HT1080 (cell line): Measurements from ENCODE around the gene DPP9. TPM values are rescaled to one million over a fixed set of nuclear protein-coding genes. Genes with fewer than 3 reads are reported as not detected.
A peak's percentile ranks its signal among the peaks of the same experiment; 100 is the strongest.
"Not testable (repeated sequence)": the region's sequence is repeated elsewhere in the genome, so short reads cannot be mapped to it uniquely, and the experiment has no call there.

ENCODE experiments used
- DNase-seq: peaks from one replicate; pipeline ENCODE4 v3.0.0-alpha.2; 2015; ENCODE audit warnings: low read depth
- total RNA-seq: library from RNA; depleted of rRNA; stranded (reverse); fragments of >200 nt; shearing (Covaris generic); gene quantifications from 2 replicates; pipeline ENCODE4 v1.2.3, GENCODE V29; 2014

The DPP9 gene
- total RNA-seq, 1 experiment from 2014 or later: 53.1 TPM

- no peak for DNase-seq
These were observed 19.3 kb upstream of the DPP9 start for GRCh38 chr19:4742723-4743646.

DNA sequence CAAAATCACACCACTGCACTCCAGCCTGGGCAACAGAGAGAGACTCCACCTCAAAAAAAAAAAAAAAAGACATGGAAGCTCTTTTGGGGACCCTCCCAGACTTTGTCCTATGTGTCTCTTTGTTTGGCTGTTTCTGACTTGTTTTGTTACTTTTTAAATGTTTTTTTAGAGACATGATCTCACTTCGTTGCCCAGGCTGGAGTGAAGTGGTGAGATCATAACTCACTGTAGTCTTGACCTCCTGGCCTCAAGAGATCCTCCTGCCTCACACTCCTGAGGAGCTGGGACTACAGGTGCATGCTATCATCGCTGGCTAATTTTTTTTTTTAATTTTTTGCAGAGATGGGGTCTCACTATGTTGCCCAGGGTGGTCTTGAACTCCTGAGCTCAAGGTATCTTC is 16.4 kb upstream of the DPP9 start:
- DNase-seq: no peak

DNA sequence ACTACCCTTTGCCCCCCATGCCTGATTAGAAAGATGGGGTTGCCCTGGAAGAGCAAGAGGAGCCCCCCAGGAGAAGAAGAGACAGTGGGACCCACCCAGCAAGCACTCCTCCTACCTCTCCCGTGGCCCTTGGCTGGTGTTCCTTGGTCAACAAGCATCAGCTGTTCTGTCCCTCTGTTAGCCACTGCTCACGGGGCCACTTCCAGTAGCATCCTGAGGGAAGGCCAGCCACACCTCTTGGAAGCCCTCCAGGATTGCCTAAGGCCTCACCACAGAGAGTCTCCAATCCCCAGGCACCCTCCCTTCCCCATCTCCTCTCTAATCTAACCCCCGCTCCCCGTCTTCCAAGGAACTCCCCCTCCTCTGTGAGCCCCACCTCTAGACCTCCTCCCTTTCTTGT is 15.1 kb upstream of the DPP9 start:
- no peak for DNase-seq

GRCh38 chr19:4737955-4738600 is 14.4 kb upstream of the DPP9 start:
- DNase-seq: no peak

DNA sequence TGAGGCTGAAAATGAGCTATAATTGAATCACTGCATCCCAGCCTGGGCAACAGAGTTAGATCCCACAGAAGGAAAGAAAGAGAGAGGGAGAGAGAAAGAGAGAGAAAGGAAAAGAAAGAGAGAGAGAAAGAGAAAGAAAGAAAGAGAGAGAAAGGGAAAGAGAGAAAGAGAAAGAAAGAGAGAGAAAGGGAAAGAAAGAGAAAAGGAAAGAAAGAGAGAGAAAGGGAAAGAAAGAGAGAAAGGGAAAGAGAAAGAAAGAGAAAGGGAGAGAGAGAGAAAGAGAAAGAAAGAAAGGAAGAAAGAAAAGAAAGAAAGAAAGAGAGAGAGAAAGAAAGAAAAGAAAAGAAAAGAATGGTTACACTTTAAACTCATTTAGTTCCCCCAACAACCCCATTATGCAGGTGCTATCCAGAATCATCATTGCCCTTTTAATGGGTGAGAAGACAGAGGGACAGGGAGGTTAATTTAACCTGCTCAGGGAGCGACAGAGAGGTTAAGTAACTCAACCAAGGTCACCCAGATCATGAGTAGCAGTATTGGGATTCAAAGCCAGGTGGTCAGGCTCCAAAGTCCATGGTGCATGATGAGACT is 10.2 kb upstream of the DPP9 start:
- no peak for DNase-seq

- peak; percentile 29 for DNase-seq
These were observed 9.1 kb upstream of the DPP9 start for GRCh38 chr19:4732680-4733114.

DNA sequence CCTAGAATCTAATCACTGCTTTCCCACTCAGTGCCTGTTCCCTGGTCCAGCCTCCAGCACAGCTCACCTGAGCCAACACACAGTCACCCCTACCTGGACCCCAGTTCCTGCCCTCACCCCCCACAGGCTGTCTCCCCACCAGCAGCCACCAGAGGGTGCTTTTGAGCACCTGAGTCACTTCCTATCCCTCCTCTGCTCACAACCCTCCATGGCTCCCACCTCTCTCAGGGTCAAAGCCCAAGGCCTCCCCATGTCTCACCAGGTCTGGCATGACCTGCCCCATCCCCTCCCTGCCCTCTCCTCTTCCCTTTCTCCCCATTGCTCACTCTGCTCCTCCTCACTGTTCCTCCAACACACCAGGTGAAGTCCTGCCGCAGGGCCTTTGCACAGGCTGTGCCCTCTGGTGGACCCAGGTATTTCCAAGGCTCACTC is 7.1 kb upstream of the DPP9 start:
- DNase-seq: no peak

DNA sequence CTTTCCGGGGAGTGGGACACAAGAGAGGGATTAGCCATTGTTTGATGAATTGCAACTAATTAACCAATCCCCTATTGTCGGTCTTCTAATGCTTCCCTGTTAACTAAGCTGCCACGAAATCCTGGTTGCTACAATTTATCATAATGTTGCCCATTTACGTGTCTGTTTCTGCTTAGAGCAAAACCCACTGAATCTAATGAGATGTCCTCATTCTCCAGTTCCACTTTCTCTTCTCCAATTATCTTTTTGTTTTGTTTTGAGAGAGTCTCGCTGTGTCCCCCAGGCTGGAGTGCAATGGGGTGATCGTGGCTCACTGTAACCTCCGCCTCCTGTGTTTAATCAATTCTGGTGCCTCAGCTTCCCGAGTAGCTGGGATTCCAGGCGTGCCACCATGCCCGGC is 5.2 kb upstream of the DPP9 start:
- DNase-seq: no peak

DNA sequence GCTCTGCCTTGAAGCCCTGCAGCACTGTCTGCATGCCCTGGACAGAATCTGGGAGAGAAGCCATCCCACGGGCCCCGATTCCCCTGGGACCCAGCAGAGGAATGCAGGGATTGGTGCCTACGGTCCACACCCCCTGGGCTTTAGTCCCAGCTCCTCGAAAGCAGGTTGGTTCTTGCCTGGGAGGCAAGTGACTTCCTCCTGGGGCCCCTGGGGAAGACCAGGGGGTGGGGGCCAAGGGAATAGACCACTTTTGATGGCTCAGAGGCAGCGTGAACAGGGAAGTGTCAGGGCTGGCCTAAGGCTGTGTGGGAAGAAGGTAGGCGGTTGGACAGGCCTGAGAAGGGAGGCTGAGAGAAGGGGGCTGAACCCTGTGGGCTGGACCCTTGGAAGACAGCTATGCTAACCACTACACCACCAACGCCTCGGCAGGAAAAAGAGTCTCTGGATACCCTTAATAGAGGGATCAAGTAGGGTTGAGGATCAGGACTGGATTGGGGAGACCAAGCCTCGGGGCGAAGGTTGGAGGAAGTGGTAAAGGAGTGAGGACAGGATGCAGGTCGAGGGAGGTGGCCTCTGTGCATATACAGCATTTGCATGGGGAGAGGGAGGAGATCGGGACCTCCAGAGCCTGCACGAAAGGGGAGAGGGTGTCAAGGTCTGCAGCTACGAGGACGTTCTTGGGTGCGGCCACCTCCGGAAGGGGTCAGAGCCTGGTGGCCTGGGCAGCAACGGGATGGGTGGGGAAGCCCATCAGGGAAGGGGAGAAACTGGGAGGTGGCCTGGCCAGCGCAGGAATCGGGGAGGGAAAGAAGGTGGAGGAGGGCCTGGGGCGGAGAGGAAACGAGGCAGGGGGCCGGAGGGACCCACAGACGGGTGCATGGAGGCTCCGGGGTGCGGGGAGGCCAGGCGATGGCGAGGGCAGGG is 709 bp downstream of the DPP9 start:
- DNase-seq: no peak

- no peak for DNase-seq
These were observed 2.4 kb downstream of the DPP9 start for GRCh38 chr19:4721196-4721595.

DNA sequence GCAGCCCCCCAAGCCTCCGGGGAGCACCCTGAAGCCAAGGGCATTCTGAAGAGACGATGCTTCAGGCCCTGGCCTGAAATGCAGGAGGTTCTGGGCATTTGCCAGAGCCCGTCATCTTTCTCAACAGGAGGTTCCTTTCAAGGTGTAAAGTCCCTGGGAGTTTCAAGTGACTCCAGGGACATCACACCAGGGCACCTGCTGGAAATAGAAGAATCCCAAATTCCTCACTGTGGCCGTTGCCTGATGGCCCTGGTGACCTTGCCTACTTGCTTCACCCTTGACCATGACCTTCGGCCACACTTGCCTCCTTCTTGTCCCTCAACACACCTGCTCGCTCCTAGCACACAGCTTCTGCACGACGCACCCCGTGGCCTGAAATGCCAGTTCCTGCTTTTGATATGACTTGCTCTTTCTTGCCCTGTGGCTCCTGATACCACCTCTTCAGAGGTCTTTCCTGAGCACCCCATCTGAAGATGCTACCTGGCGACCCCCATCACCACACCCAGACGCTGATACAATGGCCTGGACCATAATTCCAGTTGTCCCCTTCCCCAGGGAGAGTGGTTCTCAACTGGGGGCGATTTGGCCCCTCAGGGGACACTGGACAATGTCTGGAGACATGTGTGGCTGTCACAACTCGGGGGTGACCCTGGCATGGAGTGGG is 3.5 kb downstream of the DPP9 start:
- no peak for DNase-seq

- DNase-seq: no peak
These were observed 4.2 kb downstream of the DPP9 start for GRCh38 chr19:4719499-4719866.

DNA sequence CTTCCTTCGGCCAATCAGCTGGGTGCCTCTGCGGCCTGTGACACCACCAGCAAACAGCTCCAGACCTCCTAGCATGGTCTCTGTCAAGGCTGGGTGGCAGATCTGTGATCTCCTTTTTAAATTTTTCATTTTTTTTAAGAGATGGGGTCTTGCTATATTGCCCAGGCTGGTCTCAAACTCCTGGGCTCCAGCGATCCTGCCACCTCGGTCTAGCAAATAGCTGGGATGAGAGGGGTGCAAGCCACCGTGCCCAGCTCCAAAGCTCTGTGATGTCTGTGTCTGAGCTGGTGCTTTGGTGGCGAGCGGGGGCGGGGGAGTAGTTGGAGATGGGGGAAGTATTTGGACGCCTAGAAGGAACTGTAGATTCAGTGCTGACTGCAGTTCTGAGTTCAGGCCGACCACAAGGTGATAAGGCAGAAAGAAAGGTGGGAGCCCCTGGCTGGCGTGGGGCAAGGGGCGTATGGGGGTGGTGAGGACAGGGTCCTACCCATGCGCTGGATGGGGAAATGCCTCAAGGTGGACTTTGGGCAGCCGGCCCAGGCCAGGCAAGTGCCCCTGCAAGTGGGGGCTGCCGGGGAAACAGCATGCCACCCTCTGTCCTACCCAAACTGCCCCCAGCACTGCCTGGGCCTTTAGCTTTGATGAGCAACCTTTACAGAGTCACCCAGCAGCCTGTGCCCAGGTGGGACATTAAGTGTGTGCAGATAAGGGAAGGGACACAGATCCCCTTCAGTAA is 5.5 kb downstream of the DPP9 start:
- no peak for DNase-seq

DNA sequence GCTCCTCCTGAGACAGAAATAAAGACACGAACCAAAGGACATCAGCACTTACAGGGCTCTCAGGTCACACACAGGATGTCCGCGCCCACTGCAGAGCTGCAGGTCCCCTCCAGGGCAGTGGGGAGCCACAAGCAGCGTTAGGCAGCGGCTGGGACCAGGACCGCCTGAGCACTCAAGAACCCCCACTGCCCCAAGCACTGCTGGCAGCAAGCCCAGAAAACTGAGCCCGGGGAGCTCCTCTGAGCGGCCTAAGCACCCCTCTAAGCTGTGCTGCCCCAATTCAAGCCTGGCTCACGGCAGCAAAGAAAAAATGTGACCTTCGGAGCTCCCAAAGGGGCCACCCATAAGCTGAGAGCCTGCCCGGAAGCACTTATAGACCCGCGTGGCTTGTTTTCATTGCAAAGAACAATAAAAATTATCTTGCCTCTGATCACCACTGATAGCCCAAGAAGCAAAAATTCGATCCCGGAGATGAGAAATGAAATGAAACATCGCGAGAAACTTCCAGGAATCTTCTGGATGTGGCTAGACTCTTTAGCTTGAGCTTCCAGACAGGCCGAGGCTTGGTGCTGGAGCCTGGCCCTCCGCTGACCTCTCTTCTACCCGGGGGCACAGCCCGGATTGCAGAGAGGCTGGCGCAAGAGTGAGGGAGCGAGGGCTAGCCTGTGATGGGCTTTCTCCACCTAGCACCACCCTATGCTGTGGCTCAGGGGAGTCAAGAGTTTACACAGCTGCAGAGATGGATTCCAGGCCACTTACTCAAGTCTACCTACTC is 6.3 kb downstream of the DPP9 start:
- DNase-seq: peak; percentile 64

DNA sequence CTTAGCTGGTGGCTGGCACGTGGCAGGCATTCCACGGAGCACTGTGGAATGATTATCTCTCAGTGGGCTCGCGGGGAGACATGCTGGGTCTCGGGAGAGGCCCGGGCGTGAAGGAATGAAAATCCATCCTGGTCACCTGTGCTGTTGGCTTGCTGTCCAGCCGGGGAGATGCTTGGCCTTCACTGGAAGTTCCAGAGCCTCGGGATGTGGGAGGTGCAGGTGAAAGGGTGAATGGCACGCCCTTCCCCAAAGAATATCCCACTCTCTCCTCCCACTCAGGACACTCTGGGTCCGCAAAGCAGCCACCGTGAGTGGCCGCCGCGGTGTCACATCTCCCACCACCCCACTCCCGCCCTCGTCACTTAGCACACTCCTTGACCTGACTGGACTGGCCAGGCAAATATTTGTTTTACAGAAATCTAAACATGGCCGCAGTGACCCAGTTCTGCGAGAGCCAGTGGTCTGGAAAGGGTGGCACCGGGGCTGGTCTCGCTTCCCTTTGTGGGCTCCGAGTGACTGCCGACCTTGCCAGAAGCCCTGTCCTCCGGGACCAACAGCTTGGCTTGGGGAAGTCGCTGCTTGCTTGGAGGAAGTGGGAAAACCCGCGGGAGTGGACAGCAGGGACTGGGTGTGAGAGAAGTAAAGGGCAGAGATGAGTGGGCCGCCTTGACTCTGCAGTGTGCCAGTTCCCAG is 8.0 kb downstream of the DPP9 start:
- DNase-seq: no peak

GRCh38 chr19:4715178-4715528 is 8.5 kb downstream of the DPP9 start:
- not testable (repeated sequence) for DNase-seq

DNA sequence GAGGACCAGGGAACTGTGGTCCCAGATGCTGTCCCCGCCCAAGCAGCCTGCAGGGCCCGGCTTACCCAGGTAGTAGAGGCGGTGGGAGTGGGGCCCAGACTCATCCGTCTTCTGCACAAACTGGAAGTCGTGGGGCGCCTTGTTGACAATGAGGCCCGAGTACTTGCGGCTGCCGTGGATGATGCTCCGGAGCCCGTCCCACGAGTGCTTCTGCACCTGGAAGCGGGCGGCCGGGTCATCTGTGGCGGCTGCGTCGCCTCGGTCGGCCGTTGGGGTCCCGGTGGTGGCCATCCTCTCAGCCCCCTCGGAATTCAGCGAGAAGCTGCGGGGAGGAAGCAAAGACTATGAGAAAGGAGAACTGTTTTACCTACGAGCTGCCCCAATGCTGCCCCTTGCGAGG is 9.6 kb downstream of the DPP9 start:
- no peak for DNase-seq

GRCh38 chr19:4713384-4713951 is 10.2 kb downstream of the DPP9 start:
- DNase-seq: peak; percentile 93
